Activated CD8-positive, alpha-beta memory T cell treated with anti-CD3 and anti-CD28 coated beads for 4 hours (primary cell): Measurements from ENCODE around the gene SRSF12.
A peak's percentile ranks its signal among the peaks of the same experiment; 100 is the strongest.

Experiments used
- DNase-seq, 2 donors: peaks; one replicate each; pipeline ENCODE4 v3.0.0-alpha.2; 2020; ENCODE audit warnings: low read depth in 2 of 2

Gene SRSF12

GRCh38 chr6:89117211-89118108, at the start of gene SRSF12:
Gene SRSF12, minus strand, starts transcription at chr6:89118071. Its CDS starts 184 bp downstream, at chr6:89117887.
- peak in 1 of 2 donors; percentile 4 for DNase-seq

- no peak for DNase-seq
Observed at GRCh38 chr6:89162047-89162371, 44.1 kb upstream of the SRSF12 start.

DNA sequence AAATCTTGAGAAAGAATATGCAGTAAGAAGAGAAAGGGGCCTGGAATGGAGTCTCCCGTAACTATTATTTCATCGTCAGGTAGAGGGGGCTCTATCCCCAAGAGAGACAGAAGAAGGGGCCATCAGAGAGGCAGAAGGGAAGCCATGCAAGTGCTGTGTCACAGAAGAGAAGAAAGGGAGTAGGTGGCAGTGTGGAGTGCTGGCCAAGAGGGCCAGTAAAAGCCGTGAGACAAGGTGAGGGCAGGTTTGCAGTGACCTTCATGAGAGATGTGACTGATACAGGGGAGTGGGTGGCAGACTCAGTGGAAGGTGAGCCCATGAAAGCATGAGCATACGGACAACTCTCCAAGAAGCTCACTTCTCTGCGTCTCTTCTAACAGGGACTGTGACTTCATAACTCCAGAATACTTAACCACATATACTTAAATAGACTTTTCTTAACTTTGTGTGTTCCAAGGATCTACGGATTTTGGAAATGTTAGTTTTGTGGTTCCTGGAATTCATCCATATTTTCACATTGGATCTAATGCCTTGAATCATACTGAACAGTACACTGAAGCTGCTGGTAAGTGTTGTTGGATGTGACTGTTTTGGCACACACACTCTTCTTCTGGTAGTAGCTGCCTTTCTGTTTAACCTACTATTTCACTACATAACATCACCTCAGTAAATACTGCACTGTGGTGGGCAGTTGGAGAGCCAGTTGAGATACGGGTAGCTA, 43.6 kb upstream of the SRSF12 start:
- DNase-seq, result no peak

- DNase-seq, result no peak
Observed at GRCh38 chr6:89160331-89161092, 42.6 kb upstream of the SRSF12 start.

DNA sequence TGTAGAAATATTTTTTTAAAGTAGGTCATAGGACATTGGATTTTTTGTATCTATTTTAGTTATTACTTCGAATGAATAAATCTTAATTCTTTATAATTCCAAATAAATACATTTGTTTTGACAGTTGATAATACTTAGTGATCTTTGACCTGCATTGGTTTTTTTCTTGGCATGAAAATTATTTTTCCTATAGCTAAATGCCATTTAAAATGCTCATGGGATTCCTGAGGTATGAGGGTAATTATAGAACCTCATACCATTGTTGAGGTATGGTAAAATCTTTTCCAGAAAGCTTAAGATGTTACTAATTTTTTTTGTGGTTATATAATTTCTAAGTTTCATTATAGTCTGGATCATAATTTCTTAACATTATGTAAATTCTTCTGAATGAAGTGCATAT, 36.3 kb upstream of the SRSF12 start:
- DNase-seq, result no peak

DNA sequence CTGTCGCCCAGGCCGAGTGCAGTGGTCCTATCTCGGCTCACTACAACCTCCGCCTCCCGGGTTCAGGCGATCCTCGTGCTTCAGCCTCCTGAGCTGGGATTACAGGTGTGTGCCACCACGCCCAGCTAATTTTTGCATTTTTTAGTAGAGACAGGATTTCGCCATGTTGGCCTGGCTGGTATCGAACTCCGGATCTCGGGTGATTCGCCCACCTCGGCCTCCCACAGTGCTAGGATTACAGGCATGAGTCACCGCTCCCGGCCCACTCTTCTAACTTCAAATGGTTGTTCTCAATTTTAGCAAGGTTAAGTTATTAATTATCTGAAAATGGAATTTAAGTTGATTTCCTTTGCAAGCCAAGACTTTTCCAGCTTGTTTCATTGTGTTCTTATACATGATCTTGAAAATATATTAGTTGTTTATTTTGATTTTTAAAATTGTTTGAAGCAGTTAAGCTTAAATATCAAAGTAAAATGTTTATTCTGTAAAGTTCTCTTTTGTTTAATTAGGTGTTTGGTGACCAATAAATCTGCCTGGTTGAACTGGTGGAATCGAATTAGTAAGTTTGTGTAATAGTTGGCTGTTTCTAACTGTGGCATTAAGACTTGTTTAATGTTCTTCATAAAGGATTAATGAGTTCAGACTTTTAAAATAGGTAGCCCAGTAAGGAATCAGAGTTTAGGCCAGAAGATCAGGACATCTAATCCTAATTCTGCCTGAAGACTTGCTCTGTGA, 30.3 kb upstream of the SRSF12 start:
- no peak for DNase-seq

GRCh38 chr6:89146718-89147700, 29.1 kb upstream of the SRSF12 start:
- peak in 1 of 2 donors; percentile 7 for DNase-seq

DNA sequence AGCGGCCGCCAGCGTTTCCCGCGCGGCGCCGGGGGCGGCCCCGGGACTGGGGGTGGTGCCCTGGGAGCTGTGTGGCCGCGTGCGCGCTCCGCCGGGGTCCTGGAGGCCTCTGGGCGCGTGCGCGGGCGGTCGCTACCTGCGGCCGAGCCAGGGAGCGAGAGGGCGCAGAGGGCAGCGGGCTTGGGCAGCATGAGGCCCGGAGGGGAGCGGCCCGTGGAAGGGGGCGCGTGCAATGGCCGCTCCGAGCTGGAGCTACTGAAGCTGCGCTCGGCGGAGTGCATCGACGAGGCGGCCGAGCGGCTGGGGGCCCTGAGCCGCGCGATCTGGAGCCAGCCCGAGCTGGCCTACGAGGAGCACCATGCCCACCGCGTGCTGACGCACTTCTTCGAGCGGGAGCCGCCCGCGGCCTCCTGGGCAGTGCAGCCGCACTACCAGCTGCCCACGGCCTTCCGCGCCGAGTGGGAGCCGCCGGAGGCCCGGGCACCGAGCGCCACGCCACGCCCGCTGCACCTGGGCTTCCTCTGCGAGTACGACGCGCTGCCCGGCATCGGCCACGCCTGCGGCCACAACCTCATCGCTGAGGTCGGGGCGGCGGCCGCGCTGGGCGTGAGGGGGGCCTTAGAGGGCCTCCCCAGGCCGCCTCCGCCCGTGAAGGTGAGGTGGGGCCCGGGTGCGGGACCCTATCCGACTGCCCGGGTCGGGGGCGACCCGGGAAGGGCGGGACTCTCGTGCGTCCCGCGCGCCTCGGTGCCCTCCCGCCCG, 28.3 kb upstream of the SRSF12 start, which contains the start of gene PM20D2:
Gene PM20D2, plus strand, starts transcription at position 100 of the 762 bp plus-strand sequence. Its CDS starts 90 bp downstream, at position 190.
- peak; percentile 39 to 43 for DNase-seq

- no peak for DNase-seq
Observed at GRCh38 chr6:89145091-89145955, 27.5 kb upstream of the SRSF12 start.

- DNase-seq, result no peak
Observed at GRCh38 chr6:89144354-89144906, 26.6 kb upstream of the SRSF12 start.

GRCh38 chr6:89140347-89141156, 22.7 kb upstream of the SRSF12 start:
- DNase-seq, result no peak

GRCh38 chr6:89139509-89140346, 21.9 kb upstream of the SRSF12 start:
- DNase-seq, result no peak

- no peak for DNase-seq
Observed at GRCh38 chr6:89138173-89138572, 20.3 kb upstream of the SRSF12 start.

DNA sequence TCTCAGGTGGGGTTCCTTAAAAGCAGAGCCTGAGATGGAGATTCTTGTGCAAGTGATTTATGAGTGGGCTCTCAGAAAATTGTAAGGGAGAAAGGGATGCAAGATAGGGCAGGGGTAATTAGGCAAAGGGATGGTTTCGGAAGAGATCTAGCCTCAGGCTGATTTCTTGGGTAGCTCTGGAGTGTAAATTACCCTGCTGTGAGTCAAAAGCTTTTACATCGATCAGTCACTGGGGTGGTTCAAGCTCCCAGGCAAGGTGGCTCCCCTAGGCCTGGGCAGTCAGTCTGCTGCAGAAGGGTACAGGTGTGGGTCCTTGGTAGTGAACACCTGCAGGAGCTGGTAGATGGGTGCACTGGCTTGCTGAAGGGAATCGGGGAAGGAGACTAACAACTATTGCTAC, 16.9 kb upstream of the SRSF12 start:
- DNase-seq, result no peak

- no peak for DNase-seq
Observed at GRCh38 chr6:89133981-89134380, 16.1 kb upstream of the SRSF12 start.

DNA sequence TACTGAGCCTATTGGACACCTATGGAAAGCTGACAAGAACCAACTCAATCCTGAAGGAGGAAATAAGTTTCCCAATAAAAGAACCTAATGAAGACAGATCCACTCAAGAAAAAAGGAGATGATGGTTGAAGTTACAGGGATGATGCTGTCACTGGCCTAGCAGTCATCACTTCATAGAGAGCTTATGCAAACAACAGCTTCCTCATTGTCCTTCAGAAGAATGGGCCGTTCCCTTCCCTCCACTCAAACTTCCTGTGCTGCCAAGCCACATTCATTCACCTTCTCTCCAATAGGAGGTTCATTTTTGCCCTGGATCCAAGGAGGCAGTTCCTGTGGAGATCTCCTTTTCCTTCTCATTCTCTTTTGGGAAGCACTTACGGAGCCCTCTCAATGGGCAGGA, 14.2 kb upstream of the SRSF12 start:
- no peak for DNase-seq
